Upper lobe of left lung (tissue), 4 donors: ENCODE measurements around the gene PDE4D.

ENCODE experiments used
- CTCF ChIP-seq, 6 experiments: fragments of 450-650 bp in 4 of 6; fragments of 200-600 bp in 2 of 6; sonication (generic) in 2 of 6; IDR thresholded peaks; one replicate each; pipeline ENCODE4 v1.5.1; 2016 to 2019; ENCODE audit warnings: antibody characterized with exemption in 6 of 6
- POLR2A ChIP-seq, 4 donors: fragments of 450-650 bp; IDR thresholded peaks; one replicate each; pipeline ENCODE4 v1.5.1; 2016 to 2017; ENCODE audit warnings: antibody characterized with exemption in 4 of 4, mild to moderate bottlenecking in 2 of 4
- POLR2AphosphoS5 ChIP-seq, 2 donors: sonication (generic); formaldehyde crosslinking; IDR thresholded peaks; one replicate each; pipeline ENCODE4 v1.5.1; 2017; ENCODE audit warnings: antibody characterized with exemption in 2 of 2

- TF ChIP-seq CTCF (IDR thresholded peaks at IDR 0.05): no peak
- TF ChIP-seq POLR2A (IDR thresholded peaks at IDR 0.05): no peak
- TF ChIP-seq POLR2AphosphoS5 (IDR thresholded peaks at IDR 0.05): no peak
Observed at GRCh38 chr5:59829386-59829785, 64.1 kb downstream of the PDE4D start.
